Large intestine (tissue), 3 donors: ENCODE measurements around the gene RLN3. TPM values are rescaled to one million over a fixed set of nuclear protein-coding genes. Genes with fewer than 3 reads are reported as not detected.
"Not testable (repeated sequence)": the region's sequence is repeated elsewhere in the genome, so short reads cannot be mapped to it uniquely, and the experiment has no call there.

Source experiments
- DNase-seq, 2 donors: peaks; one replicate each; pipeline versions ENCODE4 v3.0.0 to v3.0.0-alpha.2; 2013
- H3K27ac ChIP-seq: one replicate; pipeline ENCODE4 v1.5.1; 2013; ENCODE audit warnings: low read length
- H3K27me3 ChIP-seq: 2 replicates; pipeline ENCODE4 v1.6.1; 2013; ENCODE audit warnings: low read length; ENCODE audit not compliant: control insufficient read depth, insufficient read depth
- H3K36me3 ChIP-seq: 2 replicates; pipeline ENCODE4 v1.6.1; 2013; ENCODE audit warnings: low read length; ENCODE audit not compliant: control insufficient read depth, insufficient read depth
- H3K4me1 ChIP-seq: one replicate; pipeline ENCODE4 v1.6.1; 2013; ENCODE audit warnings: low read length; ENCODE audit not compliant: control insufficient read depth, insufficient read depth
- H3K4me3 ChIP-seq: one replicate; pipeline ENCODE4 v1.5.1; 2013; ENCODE audit warnings: low read length
- H3K9me3 ChIP-seq: one replicate; pipeline ENCODE4 v1.6.1; 2013; ENCODE audit warnings: mild to moderate bottlenecking, low read depth, low read length, moderate library complexity; ENCODE audit not compliant: control insufficient read depth
- WGBS: methylation state at CpG from one replicate; pipeline ENCODE4 v1.1.5; 2013; ENCODE audit warnings: low lambda C conversion rate; ENCODE audit not compliant: insufficient coverage; 5-methylcytosine and 5-hydroxymethylcytosine counted together
- polyA plus RNA-seq: library from polyadenylated mRNA; unstranded; fragments of 120-200 nt; gene quantifications from one replicate; pipeline ENCODE4 v1.2.1, GENCODE V29; 2013

The RLN3 gene
- polyA plus RNA-seq, 1 donor, result 0.31 TPM

GRCh38 chr19:14004619-14005348 lies 23.2 kb upstream of the RLN3 start:
- Histone ChIP-seq H3K36me3 (no peaks in the 10 kb centered on the region), H3K4me3 (peak overlapping the region; percentile 82), H3K27me3 (no peaks in the 10 kb centered on the region), H3K4me1 (peaks cover 17% of the 10 kb centered on the region), H3K27ac (peak overlapping the region; percentile 94), H3K9me3 (no peaks in the 10 kb centered on the region)
- no CpG with 5 or more reads among the region's 14 CpGs for WGBS
- peak; percentile 55 to 82 for DNase-seq

- no peaks in the 10 kb centered on the region for H3K27me3 ChIP-seq
- H3K27ac ChIP-seq, result peak overlapping the region; percentile 94
- no peaks in the 10 kb centered on the region for H3K36me3 ChIP-seq
- no peaks in the 10 kb centered on the region for H3K9me3 ChIP-seq
- peak overlapping the region; percentile 82 for H3K4me3 ChIP-seq
- peak; percentile 88 to 91 for DNase-seq
- H3K4me1 ChIP-seq, result peaks cover 17% of the 10 kb centered on the region
- 26% methylated on average over 4 of the region's 50 CpGs for WGBS
These were observed 22.4 kb upstream of the RLN3 start for GRCh38 chr19:14005349-14006084.

GRCh38 chr19:14006085-14006765 lies 21.7 kb upstream of the RLN3 start, which contains the start of gene RFX1:
Gene RFX1 (minus strand): TSS chr19:14006320. CDS start chr19:13993843, 12,477 bp downstream.
- Histone ChIP-seq H3K4me3 (peak within 1 kb of the TSS; percentile 82), H3K27me3 (no peaks in the 10 kb centered on the region), H3K27ac (peak within 1 kb of the TSS; percentile 94), H3K9me3 (no peaks in the 10 kb centered on the region), H3K36me3 (no peaks in the 10 kb centered on the region), H3K4me1 (peaks cover 17% of the 10 kb centered on the region)
- DNase-seq, result peak; percentile 100
- WGBS, result no CpG with 5 or more reads among the region's 58 CpGs

- Histone ChIP-seq H3K27me3 (no peaks in the 10 kb centered on the region), H3K4me3 (peak overlapping the region; percentile 82), H3K9me3 (no peaks in the 10 kb centered on the region), H3K4me1 (peaks cover 17% of the 10 kb centered on the region), H3K27ac (peak overlapping the region; percentile 94), H3K36me3 (no peaks in the 10 kb centered on the region)
- no CpG with 5 or more reads among the region's 56 CpGs for WGBS
- no peak for DNase-seq
These were observed 21.0 kb upstream of the RLN3 start for GRCh38 chr19:14006766-14007562.

GRCh38 chr19:14012378-14012915 lies 15.5 kb upstream of the RLN3 start:
- Histone ChIP-seq H3K27ac (no peak overlapping the region), H3K4me1 (peaks cover 4% of the 10 kb centered on the region), H3K4me3 (no peak overlapping the region), H3K27me3 (no peaks in the 10 kb centered on the region), H3K36me3 (no peaks in the 10 kb centered on the region), H3K9me3 (no peaks in the 10 kb centered on the region)
- DNase-seq, result no peak
- WGBS, result no CpG with 5 or more reads among the region's 2 CpGs

- no peaks in the 10 kb centered on the region for H3K27me3 ChIP-seq
- peak; percentile 74 to 90 for DNase-seq
- H3K4me3 ChIP-seq, result no peak overlapping the region
- no peaks in the 10 kb centered on the region for H3K9me3 ChIP-seq
- H3K36me3 ChIP-seq, result no peaks in the 10 kb centered on the region
- 33% methylated on average over 3 of the region's 8 CpGs for WGBS
- H3K27ac ChIP-seq, result peak overlapping the region; percentile 61
- peaks cover 4% of the 10 kb centered on the region for H3K4me1 ChIP-seq
These were observed 12.4 kb upstream of the RLN3 start for GRCh38 chr19:14015524-14016035.

GRCh38 chr19:14019100-14019499 lies 8.8 kb upstream of the RLN3 start:
- Histone ChIP-seq H3K4me1 (peaks cover 9% of the 10 kb centered on the region), H3K9me3 (no peaks in the 10 kb centered on the region), H3K27ac (no peak overlapping the region), H3K4me3 (no peak overlapping the region), H3K36me3 (no peaks in the 10 kb centered on the region), H3K27me3 (no peaks in the 10 kb centered on the region)
- DNase-seq, result no peak
- WGBS, result no CpG with 5 or more reads among the region's 6 CpGs

GRCh38 chr19:14019739-14020138 lies 8.2 kb upstream of the RLN3 start:
- H3K9me3 ChIP-seq, H3K4me3 ChIP-seq, DNase-seq, H3K27ac ChIP-seq, H3K4me1 ChIP-seq, H3K27me3 ChIP-seq, H3K36me3 ChIP-seq: not testable (repeated sequence)
- WGBS, result no CpG with 5 or more reads among the region's 3 CpGs

GRCh38 chr19:14021474-14021873 lies 6.5 kb upstream of the RLN3 start:
- DNase-seq, result peak in 1 of 2 donors; percentile 62
- H3K9me3 ChIP-seq, result no peaks in the 10 kb centered on the region
- H3K27ac ChIP-seq, result no peak overlapping the region
- no peaks in the 10 kb centered on the region for H3K27me3 ChIP-seq
- 33% methylated on average over 1 of the region's 5 CpGs for WGBS
- no peak overlapping the region for H3K4me3 ChIP-seq
- peaks cover 5% of the 10 kb centered on the region for H3K4me1 ChIP-seq
- H3K36me3 ChIP-seq, result no peaks in the 10 kb centered on the region
